NCI-H460 (cell line): ENCODE results near the gene STYX. TPM values are rescaled to one million over a fixed set of nuclear protein-coding genes. Genes with fewer than 3 reads are reported as not detected.

Source experiments
- DNase-seq: peaks from one replicate; pipeline ENCODE4 v3.0.0-alpha.2; 2016; ENCODE audit warnings: low read depth; ENCODE audit errors: extremely low read depth
- polyA plus RNA-seq: library from polyadenylated mRNA; depleted of rRNA; stranded (reverse); fragments of >200 nt; gene quantifications from 2 replicates; pipeline ENCODE4 v1.2.3, GENCODE V29; 2014; cell fraction: nucleus; rRNA removed
- total RNA-seq: library from RNA; depleted of rRNA; stranded (reverse); fragments of >200 nt; shearing (Covaris generic); gene quantifications from 2 replicates; pipeline ENCODE4 v1.2.3, GENCODE V29; 2014; rRNA removed

STYX gene
- total RNA-seq, result 13.3 and 15.7 TPM in 2 replicates
- polyA plus RNA-seq, result 10.2 and 16.4 TPM in 2 replicates

GRCh38 chr14:52729925-52730708 lies at the start of gene STYX:
Gene STYX, plus strand, starts transcription at chr14:52730166. Its CDS starts 309 bp downstream, at chr14:52730475.
- DNase-seq, result peak; percentile 98

DNA sequence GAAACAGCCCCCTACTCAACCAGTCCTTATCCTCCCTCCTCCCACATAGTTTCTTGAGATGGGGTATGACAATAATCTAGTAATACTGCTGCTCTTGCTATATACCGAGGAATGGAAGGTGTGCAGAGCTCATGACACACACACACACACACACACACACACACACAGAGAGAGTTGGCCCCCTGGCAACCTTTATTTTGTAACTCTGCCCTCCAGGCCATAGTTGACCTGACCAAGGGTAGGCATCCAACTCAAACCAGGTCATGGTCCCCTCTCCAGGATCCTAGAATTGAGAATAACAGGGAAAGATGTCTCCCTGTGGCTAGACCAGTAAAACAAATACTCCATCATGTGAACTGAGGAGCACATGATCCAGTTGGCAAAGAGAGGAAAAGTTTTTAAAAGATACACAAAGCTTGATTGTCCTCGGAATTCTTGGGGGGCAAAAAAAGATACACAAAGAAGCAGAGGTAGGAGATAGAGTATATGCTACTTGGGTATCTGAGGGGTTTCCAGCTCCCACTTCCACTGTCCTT lies 45.9 kb upstream of the STYX start:
- no peak for DNase-seq

DNA sequence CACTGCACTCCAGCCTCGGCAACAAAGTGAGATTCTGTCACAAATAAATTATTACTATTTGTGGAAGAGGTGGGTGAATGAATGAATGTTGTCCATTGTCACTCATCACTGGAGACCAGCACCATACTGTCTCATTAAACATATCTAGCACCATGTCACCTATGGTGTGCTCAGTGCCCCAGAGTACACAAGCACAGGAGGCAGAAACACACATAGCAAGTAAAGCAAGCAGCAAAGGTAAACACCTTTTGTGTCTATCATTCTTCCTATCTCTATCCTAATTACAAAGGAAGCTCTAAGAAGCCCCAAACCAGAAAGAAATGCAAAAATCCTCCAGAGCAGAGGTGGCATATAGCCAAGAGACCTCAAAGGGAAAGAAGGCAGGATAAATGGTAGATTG lies 43.8 kb upstream of the STYX start:
- DNase-seq, result no peak

DNA sequence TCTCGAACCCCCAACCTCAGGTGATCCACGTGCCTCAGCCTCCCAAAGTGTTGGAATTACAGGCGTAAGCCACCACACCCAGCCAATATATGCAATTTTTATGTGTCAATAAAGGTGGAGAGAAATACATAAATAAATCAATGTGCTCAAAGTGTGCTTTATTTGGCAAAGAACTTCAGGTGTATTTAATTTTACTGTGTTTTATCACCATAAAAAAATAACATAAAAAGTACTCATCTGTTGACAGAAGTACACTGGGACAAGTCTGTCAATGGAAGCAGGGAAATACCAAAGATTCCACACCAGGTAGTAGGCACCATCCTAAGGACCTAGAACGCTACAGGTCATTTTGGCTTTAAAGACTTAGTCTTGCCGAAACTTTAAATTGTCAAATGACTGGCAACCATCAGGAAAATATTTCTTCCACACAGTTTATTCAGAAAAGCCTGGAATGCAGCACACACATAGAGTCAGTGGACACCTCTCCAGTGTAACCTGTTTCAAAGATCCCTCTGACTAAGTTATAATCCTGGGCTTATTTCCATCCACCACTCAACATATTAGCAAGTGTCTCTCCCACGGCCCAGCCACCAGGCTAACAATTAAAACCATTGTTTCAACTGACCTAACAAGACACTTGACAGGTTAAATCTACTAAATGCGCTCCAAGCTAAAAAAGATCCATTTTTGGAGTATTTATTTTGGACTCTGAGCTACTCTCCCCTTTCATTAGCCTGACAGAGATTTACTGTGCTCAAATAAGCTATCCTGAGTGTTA lies 38.8 kb upstream of the STYX start:
- no peak for DNase-seq

DNA sequence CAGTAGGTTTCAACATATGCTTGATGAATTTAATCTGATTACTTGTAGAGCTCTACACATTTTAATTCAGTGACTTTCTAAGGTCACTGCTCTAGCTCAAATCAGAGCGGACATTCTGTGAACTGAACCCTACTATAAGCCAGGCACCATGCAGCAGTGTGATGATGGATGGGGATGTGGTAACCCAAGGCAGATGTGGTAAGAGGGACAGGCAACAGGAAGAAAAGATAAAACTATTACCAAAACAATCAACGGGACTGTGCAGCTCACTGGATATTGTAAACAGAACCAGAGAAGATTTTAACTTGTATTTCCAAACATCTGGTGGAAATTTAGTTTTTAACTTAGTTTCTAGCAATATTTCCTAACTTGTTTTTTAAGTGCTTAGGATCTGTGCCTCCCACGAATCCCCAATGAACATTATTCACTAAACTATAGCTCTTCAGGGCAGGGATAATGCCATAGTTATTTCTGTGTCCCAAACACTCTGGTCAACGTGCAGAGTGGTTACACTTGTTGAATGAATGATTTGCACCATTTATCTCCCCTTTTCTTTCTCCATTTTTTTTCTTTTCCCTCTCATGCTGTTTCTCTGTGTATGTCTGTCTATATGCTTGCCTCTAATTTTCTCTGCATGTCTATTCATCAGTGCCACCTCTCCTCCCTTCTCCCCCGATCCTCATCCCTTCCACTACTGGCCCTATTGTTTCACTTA lies 37.6 kb upstream of the STYX start:
- DNase-seq, result no peak

- no peak for DNase-seq
Measured at GRCh38 chr14:52693036-52693435, 36.9 kb upstream of the STYX start.

DNA sequence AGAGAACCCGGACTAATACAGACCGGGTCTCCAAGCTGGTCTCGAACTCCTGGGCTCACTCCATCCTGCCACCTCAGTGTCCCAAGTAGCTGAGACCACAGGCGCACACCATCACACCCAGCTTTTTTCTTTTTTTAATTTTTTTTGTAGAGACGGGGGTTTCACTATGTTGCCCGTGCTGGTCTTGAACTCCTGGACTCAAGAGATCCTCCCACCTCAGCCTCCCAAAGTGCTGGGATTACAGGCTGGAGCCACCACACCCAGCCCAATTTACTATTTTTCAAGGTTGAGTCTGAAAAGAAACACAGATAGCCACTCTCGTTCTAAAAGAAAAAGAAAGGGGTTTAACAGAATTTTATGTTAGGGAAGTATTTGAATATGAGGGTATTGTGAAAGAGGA lies 36.4 kb upstream of the STYX start:
- DNase-seq, result no peak

DNA sequence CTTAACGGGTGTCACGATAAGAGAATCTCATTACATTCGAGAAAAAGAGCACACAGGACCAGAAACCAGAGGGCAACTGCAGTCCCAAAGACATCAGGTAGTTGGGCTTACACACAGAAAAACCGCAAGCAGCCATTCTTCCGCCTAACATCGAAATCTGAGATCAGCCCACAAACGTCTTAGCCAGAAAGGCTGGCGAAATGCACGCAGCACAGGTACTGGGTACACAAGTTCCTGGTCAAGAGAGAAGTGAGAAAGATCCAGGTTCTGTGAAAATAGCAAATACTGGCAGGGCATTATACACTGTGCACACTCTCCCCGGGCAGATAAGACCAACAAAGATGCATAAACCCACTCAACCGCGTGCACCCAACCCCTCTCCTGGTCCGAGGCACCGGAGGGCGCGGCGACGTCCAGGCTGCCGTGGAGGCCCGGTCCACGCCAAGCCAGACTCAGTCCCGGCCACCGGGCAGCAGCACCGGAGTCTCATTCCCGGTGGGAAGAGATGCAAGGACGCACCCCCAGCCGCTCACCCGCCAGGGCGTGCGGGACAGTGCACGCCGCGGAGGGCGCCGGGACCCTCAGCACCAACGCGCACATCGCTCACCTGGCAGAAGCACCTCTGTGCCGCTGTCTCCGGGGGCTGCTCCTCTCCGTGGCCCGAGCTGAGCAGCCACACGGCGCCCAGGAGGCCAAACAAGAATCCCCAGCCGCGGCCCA lies 35.0 kb upstream of the STYX start:
- no peak for DNase-seq

DNA sequence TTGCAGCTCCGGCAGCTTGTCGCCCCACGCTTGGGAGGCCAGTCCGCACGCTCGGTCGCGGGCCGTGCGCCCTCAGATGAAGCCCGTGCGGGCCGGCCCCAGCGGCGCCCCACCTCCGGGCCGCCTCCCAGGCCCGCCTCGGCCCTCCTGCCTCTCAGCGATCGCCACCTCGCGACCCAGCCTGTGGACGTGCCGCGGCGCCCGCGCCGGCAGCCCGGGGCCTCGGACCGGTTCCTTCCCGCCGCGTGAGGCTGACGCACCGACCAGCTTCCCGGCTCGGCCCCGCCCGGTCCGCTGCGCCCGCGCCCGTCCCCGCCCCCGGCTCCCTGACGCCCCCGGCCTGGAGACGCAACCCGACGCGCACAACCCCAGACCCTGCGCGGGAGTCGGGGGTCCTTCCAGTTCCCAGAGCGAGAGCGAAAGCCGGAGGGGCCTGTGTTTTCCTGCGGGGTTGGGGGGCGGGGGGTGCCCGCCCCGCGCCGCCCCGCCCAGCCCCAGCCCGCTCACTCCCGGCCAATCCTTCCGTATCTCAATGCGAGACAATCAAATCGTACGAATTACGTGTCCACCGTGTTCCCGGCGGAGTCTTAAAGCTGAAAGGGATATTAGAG lies 34.4 kb upstream of the STYX start, which contains the start of gene ERO1A:
ERO1A (minus strand) TSS at position 78 of the 611 bp plus-strand sequence; CDS start at position 1, 77 bp downstream.
- peak; percentile 62 for DNase-seq

DNA sequence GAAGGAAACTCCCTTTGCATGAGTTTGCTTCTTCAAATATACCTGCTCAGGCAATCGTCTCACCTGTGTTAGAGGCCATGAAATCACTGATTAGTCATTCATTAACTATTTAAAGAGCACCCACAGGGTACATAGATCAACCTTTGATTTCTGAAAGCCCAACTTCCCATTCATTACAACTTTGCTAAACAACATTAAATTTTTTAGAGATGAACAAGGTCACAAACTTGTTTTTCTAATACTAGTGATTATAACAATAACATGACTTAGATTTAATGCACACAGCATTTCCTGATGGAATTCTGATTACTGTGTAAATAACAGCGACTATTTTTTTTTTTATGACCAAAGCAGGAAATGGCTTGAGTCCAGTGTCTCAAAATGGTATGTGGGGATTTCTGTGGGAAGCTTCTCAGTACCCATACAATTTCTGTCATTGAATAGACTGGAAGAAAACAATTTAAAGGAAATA lies 29.2 kb upstream of the STYX start:
- no peak for DNase-seq

- no peak for DNase-seq
Measured at GRCh38 chr14:52701223-52701622, 28.7 kb upstream of the STYX start.

GRCh38 chr14:52703225-52703624 lies 26.7 kb upstream of the STYX start:
- DNase-seq, result peak; percentile 52

DNA sequence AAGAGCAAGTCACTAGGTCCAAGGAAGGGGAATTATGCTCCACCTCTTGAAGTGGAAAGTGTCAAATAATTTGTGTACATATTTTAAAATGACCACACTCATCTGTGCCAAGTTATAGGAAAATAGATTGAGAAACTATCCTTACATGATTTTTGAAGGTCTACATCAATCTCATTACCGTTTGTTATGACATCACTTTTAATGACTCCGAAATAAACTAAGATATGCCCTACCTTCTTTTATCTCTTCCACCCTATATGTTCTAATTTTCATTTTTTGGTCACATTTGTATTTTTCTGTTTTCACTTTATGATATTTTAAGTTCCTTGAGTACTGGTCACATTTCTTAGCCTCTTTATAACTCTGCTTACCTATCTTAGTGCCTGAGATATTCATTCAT lies 26.3 kb upstream of the STYX start:
- DNase-seq, result no peak

- DNase-seq, result no peak
Measured at GRCh38 chr14:52706286-52706685, 23.7 kb upstream of the STYX start.

- peak; percentile 90 for DNase-seq
Measured at GRCh38 chr14:52706724-52707706, 23.0 kb upstream of the STYX start, which contains the start of gene PSMC6. Gene PSMC6, plus strand, starts transcription at chr14:52707200. Its CDS starts 20 bp downstream, at chr14:52707220.

DNA sequence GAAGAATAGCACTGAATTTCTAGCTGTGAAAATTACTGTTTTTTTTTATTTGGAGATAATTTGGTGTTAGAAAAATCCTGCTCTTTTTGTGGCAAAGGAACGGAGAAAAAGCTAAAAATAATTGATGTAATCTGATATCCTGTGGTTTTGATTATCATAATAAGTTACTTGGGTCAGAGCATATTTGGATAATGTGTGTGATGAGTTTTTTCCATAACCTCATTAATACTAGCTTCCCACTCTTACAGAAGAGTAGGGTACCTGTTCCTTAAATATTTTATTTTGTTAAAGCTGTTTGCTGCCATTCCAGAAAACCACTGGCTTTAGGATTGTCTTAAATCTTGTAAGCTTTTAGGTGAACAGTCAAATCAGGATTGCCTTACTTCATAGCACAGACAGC lies 18.3 kb upstream of the STYX start:
- no peak for DNase-seq

DNA sequence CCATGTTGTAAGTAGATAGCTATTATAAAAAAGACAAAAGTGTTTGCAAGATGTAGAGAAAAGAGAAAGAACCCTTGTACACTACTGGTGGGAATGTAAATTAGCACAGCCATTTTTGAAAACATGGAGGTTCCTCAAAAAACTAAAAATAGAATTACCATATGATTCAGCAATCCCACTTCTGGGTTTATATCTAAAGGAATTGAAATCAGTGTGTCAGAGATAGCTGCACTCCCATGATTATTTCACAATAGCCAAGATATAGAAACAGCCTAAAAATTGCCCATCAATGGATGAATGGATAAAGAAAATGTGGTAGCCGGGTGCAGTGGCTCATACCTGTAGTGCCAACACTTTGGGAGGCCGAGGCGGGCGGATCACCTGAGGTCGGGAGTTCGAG lies 13.8 kb upstream of the STYX start:
- no peak for DNase-seq
